Right renal pelvis (tissue), 4 donors: ENCODE data around the gene ABI3. TPM values are rescaled to one million over a fixed set of nuclear protein-coding genes. Genes with fewer than 3 reads are reported as not detected.

Experiments
- DNase-seq, 4 donors: peaks; one replicate each; pipeline ENCODE4 v3.0.0-alpha.2; 2013; ENCODE audit warnings: low read depth in 4 of 4, low spot score in 3 of 4, missing footprints in 1 of 4
- polyA plus RNA-seq, 4 donors: library from polyadenylated mRNA; unstranded; fragments of 120-200 nt; gene quantifications; one replicate each; pipeline ENCODE4 v1.2.1, GENCODE V29; 2013; ENCODE audit not compliant: insufficient read length in 4 of 4

Gene ABI3
- polyA plus RNA-seq, 4 donors, result 5.1 to 6.5 (median 6.5) TPM

DNA sequence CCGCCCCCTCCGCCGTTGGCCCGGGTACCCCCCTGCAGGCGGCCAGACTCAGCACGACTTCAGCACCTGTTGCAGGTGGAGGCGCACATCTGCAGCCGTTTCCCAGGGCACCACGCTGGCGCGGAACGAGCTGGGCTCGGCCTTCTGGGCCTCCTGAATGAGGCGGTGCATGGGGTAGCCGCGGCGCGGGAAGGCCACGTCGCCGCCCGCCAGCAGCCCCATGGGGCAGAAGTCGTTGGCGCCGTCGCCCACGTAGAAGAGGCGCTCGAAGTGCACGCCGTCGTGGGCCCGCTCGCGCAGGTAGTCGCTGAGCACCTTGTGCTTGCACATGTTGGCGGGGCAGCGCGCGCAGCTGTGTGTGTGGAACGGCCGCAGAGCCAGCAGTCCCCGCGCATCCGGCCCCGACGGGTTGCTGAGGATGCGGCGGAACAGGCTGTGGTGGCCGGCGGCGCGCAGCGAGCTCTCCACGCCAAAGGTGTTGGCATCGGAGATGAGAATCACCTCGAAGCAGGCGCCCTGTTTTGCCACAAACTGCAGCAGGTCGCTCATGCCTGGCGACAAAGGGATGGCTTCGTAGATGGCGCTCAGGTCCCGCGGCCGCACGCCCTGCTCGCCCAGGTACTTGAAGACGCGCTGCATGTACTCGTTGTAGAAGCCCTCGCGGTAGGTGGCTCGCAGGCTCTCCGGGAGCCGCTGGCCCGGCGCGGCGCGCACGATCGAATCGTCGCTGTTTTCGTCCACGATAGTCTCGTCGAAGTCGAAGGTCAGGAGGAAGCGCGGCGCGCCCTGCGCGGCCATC, 13.9 kb downstream of the ABI3 start:
- DNase-seq, result no peak

DNA sequence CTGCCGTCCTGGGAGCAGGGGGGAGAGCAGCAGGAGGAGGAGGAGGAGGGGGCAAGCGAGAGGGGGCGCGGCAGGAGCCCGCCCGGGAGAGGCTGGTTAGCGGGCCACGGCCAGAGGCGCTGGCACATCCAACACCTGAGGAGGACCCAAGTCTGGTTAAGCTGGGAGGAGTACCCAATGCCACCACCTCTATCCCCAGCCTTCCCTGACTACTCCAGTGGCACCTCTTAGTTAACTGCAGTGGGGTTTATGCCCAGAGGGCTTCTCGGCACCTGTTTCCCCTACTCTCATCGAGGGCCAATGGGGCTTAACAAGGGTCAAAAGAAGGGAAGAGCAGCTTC, 14.5 kb downstream of the ABI3 start:
- DNase-seq, result no peak

DNA sequence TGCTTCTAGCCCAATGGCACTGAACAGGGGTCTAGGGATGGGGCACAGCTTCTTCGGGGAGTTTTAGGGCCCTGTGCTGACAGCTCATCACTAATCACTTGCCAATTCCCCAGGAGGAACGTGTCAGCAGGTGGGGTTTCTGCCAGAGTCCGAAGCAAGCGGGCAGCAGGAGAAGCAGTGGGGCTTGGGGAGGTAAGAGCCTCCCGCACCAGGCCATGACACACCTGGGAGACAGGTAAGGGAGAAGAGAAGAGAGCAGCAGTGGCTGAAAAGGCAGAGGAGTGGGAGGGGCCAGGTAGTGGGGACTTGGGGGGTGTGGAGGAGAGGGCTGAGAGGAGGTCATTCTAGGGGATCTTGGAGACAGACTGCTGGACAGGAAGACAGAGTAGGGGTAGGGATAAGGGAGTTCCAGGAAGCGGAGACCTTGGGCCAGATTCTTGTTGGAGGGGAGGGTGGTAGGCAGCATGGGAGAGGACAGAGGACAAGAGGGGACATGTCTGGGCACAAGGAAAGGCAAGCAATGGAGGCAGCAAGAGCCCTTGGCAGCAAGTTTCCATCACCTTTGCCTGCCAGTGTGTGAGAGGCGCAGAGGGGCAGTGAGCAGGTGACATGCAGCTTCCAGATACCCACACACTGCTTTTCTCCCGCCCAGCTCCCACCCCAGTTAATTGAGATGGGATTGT, 15.2 kb downstream of the ABI3 start:
- no peak for DNase-seq

DNA sequence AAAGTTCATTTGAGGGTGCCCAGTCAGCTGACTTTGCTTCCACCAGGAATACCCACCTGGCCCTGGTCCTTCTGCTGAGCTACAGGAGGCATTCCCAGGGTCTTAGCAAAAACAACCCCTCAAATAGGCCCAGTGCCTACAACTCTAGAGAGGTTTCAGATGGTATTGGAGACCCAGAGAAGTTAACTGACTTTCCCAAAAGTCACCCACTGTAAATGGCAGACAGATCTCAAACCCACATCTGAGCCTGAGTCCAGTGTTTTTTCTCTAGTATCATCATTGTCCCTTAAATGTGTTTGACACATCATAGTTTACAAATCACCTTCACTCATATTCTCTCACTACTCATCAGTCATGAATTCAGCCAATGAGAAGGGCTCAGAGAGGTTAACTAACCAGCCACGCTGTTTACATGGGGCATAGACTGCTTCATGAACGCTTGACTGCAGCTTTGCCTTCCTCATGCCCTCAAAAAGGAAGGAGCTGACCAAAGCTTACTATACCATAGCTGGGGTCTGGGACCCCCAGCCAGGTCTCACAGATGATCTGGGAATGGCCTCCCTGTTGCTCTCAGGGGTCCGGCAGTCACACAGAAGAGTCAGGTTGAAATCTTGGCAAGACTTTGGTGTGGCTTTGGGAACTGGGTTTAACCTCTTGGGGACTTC, 16.4 kb downstream of the ABI3 start:
- no peak for DNase-seq

DNA sequence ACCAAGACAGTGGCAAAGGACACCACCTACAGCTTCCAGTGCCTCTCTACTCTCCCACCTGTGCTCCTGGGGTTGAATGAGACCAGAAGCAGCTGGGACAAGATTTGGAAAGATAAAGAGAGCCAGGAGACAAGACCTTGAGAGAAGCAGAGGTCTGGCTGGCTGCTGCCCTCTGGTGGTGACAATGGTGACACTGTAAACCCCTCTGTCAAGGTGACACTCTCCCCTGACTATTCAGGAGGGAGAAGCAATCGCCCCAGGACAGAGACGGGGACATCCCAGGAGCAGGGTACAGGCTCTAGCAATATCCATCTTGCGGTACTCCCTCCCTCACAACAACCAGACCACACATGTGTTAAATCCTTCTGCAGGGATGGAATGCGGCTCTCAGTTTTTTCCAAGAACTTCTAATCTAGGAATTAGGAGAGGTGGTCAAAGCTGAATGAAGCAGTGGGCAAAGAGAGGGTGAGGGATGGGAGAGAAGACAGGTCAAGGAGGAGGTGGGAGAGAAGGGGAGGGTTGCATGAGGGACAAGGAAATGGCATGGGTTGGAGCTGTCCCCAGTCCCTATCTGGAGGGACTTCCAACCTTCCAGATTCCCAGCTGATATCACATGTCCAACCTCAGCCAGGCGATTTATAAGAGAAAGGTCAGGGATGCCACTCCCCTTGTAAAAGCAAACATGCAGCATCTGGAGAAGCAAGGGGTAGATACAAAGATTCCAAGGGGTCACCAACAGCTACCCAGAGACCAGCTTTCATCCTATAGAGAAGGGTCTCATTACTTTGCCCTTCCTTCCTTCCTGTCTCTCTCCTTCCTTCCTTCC, 17.1 kb downstream of the ABI3 start:
- peak in 2 of 4 donors; percentile 53 to 55 for DNase-seq

DNA sequence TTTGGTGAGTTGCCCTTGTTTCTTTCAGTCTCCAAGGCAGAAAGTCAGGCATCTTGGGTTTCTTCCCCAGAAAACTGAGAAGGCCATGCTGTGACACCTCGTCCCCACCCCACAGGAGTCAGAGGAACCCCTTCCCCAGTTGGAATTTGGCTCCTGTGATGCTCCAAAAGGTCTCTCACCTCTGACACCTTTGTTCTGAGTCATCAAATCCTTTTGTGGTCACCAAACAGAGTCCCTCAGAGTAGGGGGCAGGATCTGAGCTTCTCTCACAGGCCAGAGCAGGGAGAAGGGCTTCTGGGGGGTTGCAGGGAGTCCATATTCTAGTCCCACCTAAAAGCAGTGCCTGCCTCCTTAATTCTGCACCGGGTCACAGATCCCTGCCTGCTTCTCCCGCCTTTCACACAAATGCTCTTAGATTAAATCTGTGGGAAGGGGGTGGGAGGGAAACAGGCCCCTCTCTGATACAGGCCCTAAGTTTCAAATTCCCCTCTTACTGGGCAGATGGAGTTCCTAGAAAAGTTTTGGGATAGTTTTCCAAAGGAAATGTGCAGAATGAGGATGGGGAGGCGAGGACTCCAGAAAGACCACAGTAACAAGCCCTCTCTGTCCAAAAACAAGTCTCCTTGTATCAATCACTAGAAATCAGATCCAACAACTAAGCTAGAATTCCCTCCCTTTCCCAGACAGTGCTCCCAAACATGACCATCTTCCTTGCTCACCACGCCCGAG, 18.7 kb downstream of the ABI3 start:
- DNase-seq, result no peak

DNA sequence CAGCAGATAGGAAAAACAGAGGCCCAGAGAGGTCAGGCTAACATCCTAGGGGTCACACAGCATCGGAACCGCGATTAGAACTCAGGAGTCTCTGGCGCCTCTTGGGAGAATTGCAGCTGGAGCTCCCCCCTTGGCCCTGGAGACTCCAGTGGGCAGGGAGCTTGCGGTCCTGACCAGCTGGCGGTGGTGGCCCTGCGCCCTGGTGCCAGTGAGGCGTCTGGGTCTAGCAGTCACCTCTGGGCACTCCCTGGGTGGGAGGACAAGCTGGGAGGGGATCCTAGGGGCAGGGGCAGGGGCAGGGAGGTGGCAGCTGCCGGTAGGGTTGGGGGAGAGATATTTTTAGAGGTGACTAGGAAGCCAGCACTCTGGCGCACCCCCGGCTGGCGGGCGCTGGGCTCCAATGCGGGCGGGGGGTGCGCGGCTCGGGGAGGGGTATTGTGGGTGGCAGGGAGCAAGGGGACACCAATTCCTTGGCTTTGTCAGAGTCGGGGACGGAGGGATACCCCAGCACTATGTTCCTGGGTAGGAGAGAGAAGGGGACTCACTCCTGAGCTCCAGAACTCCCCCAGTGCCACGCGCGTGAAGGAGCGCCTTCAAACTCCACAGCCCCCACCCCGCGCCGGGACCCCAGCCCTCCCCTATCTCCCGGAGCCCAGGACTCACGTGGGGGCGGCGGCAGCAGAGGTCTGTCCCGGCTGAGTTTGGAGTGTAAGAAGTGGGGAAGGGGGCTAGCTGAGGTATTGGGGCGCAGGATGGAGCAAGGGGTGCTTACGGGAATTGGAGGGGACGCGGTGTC, 19.5 kb downstream of the ABI3 start:
- no peak for DNase-seq

DNA sequence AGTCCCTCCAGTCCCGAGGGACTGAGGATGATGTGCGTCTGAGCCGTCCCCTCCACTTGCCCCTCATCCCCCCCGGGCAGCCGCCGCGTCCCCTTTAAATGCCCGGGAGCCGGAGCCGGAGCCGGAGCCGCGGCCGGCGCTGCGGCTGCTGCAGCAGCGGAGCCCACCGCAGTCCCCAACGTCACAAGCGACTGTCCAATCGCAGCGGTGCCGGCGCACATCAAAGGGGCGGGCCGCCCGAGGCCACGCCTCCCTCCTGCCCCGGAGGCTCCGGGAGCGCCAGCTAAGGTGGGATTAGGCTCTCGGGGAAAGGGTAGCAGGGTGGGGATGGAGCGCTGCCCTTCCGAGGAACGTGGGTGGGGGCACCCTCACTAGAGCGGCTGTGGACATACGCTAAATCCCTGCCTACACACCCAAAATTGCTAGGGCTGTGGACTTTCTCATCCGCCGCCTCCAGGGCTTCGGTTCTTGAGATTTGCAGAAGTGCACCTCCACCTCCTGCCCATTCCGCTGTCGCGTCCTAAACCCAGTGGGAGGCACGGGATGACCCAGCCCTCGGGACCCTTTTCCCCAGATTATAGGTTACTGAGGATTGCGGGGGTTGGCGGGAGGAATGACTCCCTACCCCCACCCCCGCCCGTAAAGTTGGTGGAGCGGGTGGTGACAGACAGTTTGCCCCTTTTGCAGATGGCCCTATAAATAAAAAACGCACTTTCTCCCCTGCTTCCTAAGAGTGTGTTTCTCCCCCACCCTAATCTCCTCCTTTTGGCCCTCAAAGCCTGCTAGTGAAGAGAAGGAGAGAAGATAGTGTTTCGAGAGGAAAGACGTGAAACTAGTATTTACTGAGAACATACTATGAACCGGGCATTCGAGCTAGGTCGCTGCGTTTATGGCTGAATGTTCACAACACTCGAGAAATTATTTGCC, 20.4 kb downstream of the ABI3 start, which contains the start of gene PHOSPHO1:
Gene PHOSPHO1 (minus strand): TSS at position 152 of the 927 bp plus-strand sequence. CDS start 4,096 bp downstream, outside the sequence.
- DNase-seq, result peak; percentile 67 to 81 (median 74)

- DNase-seq, result no peak
Observed at GRCh38 chr17:49231563-49231894, 21.0 kb downstream of the ABI3 start.

DNA sequence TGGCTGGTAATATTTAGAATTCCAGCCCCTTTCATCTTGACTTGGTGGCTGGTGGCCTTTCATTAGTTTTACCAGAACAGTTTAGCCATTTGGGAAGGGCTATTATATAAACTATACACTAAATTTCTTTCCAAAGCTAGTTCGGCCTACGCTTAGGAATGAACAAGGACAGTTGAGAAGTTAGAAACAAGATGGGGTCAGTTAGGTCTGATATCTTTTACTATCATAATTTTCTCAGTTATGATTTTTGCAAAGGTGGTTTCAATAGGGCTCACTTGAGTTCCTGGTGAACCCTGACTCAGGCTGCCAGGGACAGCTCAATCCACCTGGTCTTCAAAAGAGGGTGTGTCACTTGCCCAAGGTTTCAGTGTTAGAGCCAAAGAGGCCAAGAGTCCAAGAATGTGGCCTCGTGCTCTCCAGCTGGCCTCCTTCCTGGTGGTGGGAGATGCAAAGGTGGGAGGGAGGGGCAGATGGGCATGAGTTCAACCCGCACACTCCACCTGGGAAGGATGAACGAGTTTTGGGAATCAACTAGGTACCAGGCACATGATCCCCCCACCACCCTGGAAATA, 24.1 kb downstream of the ABI3 start:
- no peak for DNase-seq

DNA sequence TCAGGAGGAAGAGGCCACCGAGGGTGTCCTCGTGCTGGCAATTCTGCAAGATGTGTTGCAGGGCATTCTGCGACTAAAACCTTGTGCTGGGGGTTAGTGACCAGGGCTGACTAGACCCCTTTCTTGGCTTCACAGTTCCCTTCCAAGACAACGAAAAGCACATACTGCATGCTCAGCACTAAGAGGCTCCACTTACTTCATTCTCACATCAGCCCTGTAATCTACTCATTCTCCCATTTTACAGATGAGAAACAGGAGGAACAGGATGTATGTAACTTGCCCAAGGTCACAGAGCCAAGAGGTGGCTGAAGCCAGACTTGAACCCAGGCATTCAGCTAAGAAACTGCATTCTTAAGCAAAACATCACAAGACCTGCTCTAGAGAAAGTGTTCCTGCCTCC, 25.4 kb downstream of the ABI3 start:
- no peak for DNase-seq

DNA sequence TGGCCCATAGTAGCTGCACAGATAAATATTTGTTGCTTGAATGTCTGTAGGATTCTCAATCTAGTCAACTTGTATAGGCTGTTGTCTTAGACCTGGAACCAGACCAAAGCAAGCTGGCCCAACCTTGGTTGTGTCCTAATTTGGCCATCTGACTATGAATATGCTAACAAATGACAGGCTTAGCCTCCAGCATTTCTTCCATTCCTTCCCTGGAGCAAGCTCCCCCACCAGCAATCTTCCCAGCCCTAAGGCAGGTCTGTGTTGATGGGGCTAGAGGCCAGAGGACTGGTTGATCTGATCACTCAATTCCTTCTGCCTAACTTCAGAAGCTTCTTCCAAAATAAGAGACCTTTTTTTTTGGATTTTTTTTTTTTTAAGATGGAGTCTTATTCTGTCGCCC, 29.5 kb downstream of the ABI3 start:
- no peak for DNase-seq

DNA sequence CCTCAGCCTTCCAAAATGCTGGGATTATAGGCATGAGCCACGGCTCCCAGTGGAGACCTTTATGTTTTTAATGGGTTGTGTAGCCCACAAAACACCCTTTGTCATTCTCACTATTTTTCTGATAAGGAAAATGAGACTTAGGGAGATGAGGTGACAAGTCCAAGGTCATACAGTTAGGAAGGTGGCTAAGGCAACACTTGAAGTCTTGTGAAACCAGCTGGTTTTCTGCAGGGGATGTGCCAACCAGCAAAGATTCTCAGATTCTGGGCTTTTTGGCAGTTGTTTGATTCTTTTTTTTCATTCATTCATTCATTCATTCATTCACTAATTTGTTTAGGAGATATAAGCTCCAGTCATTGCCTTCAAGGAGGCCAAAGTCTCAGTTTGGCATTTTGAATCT, 30.1 kb downstream of the ABI3 start:
- no peak for DNase-seq

- DNase-seq, result no peak
Observed at GRCh38 chr17:49241040-49241439, 30.5 kb downstream of the ABI3 start.

GRCh38 chr17:49241692-49242397, 31.3 kb downstream of the ABI3 start:
- DNase-seq, result no peak

- no peak for DNase-seq
Observed at GRCh38 chr17:49242813-49243212, 32.3 kb downstream of the ABI3 start.

GRCh38 chr17:49244839-49245238, 34.3 kb downstream of the ABI3 start:
- no peak for DNase-seq
